ENCODE measurements around the gene ESRRA. TPM values are rescaled to one million over a fixed set of nuclear protein-coding genes. Genes with fewer than 3 reads are reported as not detected.

ESRRA gene
- total and polyA plus RNA-seq, 2 of the 13 experiments (the other 11 are each of a cell fraction or from before 2014, with no cell fraction given) = 18.1 to 36.3 TPM

DNA sequence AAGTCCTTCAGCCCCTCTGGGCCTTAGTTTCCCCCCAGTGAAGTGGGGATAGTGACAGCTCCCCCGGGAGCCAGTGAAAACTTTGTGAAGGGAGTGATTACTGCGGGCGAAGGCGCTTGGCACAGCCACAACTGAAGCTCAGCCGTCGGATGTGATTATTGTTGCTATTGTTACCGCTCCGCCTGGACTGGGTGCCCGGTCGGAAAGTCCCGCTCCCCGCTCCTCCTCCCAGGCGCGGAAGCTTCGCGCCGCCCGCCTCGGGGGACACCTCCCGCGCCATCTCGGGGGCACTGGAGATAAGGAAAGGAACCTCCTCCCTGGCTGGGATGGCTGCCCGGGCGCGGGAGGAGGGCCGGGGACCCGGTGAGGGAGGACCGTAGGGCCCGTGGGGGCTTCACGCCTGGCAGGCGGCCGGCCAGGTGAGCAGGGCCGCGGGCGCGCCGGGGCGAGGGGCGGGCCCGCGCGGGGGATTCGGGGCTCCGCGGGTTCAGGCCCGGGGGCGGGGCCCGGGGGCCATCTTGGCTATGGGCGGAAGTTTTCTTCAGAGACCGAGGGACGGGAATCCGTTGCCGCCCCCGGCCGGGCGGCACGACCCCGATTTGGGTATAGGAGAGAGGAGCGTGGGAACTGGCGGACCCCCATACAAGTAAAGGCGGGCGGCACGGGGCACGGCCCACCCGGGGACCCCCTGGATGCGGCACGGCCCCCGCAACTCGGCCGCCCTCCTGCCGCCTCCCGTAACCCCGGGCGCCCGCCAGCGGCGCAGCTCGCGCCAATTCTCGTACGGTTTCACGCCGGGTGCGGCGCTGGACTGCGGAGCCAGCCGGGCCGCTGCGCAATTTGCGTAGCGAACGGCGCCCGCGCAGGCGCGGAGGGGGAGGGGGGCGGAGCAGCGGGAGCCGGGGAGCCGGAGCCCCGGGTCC lies 20.1 kb upstream of the ESRRA start, which contains the start of gene GPR137 (continued):
- TF ChIP-seq PRDM15 (CRISPR knock-in tag; IDR thresholded peaks at IDR 0.05) = no peak
- TF ChIP-seq KLF6 (CRISPR knock-in tag; IDR thresholded peaks at IDR 0.05) = 0 out of 2 replicates have a peak, but pooled peaks have one; percentile 36
- TF ChIP-seq PATZ1 (CRISPR knock-in tag; IDR thresholded peaks at IDR 0.05) = peak; percentile 48
- peak; percentile 37 for TF ChIP-seq RBM39 (IDR thresholded peaks at IDR 0.05; ENCODE audit: low read depth, low read length, poor library complexity, severe bottlenecking)
- no peak for TF ChIP-seq ZNF510 (CRISPR knock-in tag; IDR thresholded peaks at IDR 0.05; ENCODE audit: low read depth)
- TF ChIP-seq, protein P1, sequence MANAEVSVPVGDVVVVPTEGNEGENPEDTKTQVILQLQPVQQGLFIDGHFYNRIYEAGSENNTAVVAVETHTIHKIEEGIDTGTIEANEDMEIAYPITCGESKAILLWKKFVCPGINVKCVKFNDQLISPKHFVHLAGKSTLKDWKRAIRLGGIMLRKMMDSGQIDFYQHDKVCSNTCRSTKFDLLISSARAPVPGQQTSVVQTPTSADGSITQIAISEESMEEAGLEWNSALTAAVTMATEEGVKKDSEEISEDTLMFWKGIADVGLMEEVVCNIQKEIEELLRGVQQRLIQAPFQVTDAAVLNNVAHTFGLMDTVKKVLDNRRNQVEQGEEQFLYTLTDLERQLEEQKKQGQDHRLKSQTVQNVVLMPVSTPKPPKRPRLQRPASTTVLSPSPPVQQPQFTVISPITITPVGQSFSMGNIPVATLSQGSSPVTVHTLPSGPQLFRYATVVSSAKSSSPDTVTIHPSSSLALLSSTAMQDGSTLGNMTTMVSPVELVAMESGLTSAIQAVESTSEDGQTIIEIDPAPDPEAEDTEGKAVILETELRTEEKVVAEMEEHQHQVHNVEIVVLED (CRISPR knock-in tag; IDR thresholded peaks at IDR 0.05; ENCODE audit: borderline replicate concordance) = 0 out of 2 replicates have a peak, but pooled peaks have one; percentile 7
- TF ChIP-seq ZNF530 (CRISPR knock-in tag; IDR thresholded peaks at IDR 0.05; ENCODE audit: low read depth) = no peak
- TF ChIP-seq, protein P2, sequence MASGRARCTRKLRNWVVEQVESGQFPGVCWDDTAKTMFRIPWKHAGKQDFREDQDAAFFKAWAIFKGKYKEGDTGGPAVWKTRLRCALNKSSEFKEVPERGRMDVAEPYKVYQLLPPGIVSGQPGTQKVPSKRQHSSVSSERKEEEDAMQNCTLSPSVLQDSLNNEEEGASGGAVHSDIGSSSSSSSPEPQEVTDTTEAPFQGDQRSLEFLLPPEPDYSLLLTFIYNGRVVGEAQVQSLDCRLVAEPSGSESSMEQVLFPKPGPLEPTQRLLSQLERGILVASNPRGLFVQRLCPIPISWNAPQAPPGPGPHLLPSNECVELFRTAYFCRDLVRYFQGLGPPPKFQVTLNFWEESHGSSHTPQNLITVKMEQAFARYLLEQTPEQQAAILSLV (CRISPR knock-in tag; IDR thresholded peaks at IDR 0.05; ENCODE audit: borderline replicate concordance) = no peak
- peak; percentile 100 for TF ChIP-seq HNRNPH1 (optimal IDR thresholded peaks at IDR 0.05; ENCODE audit: low read depth, low read length)
- TF ChIP-seq NONO (IDR thresholded peaks at IDR 0.05) = no peak
- TF ChIP-seq NONO (CRISPR knock-in tag; conservative IDR thresholded peaks at IDR 0.05) = peak; percentile 54; the same call in 1 of the 2 replicates
- TF ChIP-seq, protein P3, sequence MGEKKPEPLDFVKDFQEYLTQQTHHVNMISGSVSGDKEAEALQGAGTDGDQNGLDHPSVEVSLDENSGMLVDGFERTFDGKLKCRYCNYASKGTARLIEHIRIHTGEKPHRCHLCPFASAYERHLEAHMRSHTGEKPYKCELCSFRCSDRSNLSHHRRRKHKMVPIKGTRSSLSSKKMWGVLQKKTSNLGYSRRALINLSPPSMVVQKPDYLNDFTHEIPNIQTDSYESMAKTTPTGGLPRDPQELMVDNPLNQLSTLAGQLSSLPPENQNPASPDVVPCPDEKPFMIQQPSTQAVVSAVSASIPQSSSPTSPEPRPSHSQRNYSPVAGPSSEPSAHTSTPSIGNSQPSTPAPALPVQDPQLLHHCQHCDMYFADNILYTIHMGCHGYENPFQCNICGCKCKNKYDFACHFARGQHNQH (CRISPR knock-in tag; IDR thresholded peaks at IDR 0.05) = peak; percentile 21; the same call in 1 of the 2 replicates
- TF ChIP-seq RBFOX2 (IDR thresholded peaks at IDR 0.05; ENCODE audit: low read depth, low read length) = peak; percentile 86
- TF ChIP-seq, protein P4, sequence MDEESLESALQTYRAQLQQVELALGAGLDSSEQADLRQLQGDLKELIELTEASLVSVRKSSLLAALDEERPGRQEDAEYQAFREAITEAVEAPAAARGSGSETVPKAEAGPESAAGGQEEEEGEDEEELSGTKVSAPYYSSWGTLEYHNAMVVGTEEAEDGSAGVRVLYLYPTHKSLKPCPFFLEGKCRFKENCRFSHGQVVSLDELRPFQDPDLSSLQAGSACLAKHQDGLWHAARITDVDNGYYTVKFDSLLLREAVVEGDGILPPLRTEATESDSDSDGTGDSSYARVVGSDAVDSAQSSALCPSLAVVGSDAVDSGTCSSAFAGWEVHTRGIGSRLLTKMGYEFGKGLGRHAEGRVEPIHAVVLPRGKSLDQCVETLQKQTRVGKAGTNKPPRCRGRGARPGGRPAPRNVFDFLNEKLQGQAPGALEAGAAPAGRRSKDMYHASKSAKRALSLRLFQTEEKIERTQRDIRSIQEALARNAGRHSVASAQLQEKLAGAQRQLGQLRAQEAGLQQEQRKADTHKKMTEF (CRISPR knock-in tag; IDR thresholded peaks at IDR 0.05) = peak; percentile 38; the same call in 1 of the 2 replicates
